HG03457 (cell line): ENCODE measurements around the gene FAF1.
"Not testable (repeated sequence)": the region's sequence is repeated elsewhere in the genome, so short reads cannot be mapped to it uniquely, and the experiment has no call there.

ENCODE experiments used
- ATAC-seq: cut with Tn5 transposase; IDR thresholded peaks from one replicate; pipeline ENCODE4 v1.9.1; 2021; ENCODE audit warnings: moderate number of reproducible peaks; ENCODE audit not compliant: unreplicated experiment

FAF1 gene

GRCh38 chr1:50964863-50965262 lies 4.8 kb upstream of the FAF1 start:
- no peak for ATAC-seq

GRCh38 chr1:50959303-50959912 lies 659 bp downstream of the FAF1 start:
- ATAC-seq, result peak; percentile 5

- ATAC-seq, result no peak
These were observed 5.0 kb downstream of the FAF1 start for GRCh38 chr1:50955116-50955515.

GRCh38 chr1:50952566-50952965 lies 7.5 kb downstream of the FAF1 start:
- ATAC-seq, result not testable (repeated sequence)

GRCh38 chr1:50950396-50950795 lies 9.7 kb downstream of the FAF1 start:
- no peak for ATAC-seq

GRCh38 chr1:50949286-50949982 lies 10.6 kb downstream of the FAF1 start:
- no peak for ATAC-seq

GRCh38 chr1:50942334-50942733 lies 17.7 kb downstream of the FAF1 start:
- no peak for ATAC-seq

- ATAC-seq, result no peak
These were observed 19.8 kb downstream of the FAF1 start for GRCh38 chr1:50940291-50940690.

GRCh38 chr1:50936321-50936720 lies 23.7 kb downstream of the FAF1 start:
- ATAC-seq, result no peak

- ATAC-seq, result not testable (repeated sequence)
These were observed 24.8 kb downstream of the FAF1 start for GRCh38 chr1:50935276-50935675.

GRCh38 chr1:50934838-50935237 lies 25.2 kb downstream of the FAF1 start:
- ATAC-seq, result no peak

- not testable (repeated sequence) for ATAC-seq
These were observed 26.3 kb downstream of the FAF1 start for GRCh38 chr1:50933770-50934169.

GRCh38 chr1:50932043-50932442 lies 28.0 kb downstream of the FAF1 start:
- not testable (repeated sequence) for ATAC-seq

GRCh38 chr1:50930965-50931737 lies 28.9 kb downstream of the FAF1 start:
- ATAC-seq, result no peak

GRCh38 chr1:50930193-50930592 lies 29.9 kb downstream of the FAF1 start:
- ATAC-seq, result peak; percentile 80

GRCh38 chr1:50929376-50929958 lies 30.6 kb downstream of the FAF1 start:
- ATAC-seq, result no peak

GRCh38 chr1:50923564-50923963 lies 36.5 kb downstream of the FAF1 start:
- no peak for ATAC-seq

GRCh38 chr1:50921029-50921428 lies 39.0 kb downstream of the FAF1 start:
- ATAC-seq, result no peak

- ATAC-seq, result no peak
These were observed 39.7 kb downstream of the FAF1 start for GRCh38 chr1:50920409-50920808.

- ATAC-seq, result no peak
These were observed 42.6 kb downstream of the FAF1 start for GRCh38 chr1:50917138-50918137.
